MV-4-11 (cell line): ENCODE measurements around the gene PLCE1.

Source experiments
- DNase-seq: peaks from one replicate; lab custom pipeline; 2025; lab: John Stamatoyannopoulos, UW

PLCE1 gene

DNA sequence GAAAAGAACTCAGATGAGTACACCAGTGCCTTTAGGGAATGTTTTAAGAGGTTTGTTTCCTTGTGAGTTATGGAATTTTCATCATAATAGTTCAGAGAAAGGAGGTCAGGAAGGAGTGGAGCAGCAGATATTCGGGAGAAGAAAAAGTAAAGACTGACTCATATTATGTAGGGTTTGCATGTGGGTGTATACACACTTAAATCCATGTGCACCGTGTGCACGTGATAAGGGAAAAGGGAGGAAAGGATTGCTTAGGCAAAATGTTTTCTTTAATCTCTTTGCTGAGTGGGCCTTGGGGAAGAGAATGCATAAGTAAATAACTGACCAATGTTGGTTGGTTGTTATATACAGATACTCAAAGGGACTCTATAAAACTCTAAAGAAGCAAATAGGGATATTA, 30.2 kb downstream of the PLCE1 start:
- no peak for DNase-seq

DNA sequence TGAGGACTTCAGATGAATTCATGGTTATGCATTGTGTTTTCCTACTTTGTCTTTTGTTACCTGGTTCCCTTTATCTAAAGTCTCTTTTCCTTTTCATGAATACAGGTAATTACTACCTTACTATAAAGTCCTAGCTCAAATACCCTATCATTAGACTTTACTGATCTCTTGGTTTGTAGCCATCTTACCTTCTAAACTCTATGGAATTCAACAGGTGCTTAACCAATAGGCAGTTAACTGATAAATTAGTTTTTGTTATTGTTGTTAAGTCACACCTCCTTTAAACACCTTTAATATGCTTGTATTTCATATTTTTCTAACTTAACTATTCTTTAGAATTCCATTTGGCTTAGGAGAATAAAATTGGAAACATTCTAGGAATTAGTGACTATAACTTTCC, 30.7 kb downstream of the PLCE1 start:
- DNase-seq: no peak

DNA sequence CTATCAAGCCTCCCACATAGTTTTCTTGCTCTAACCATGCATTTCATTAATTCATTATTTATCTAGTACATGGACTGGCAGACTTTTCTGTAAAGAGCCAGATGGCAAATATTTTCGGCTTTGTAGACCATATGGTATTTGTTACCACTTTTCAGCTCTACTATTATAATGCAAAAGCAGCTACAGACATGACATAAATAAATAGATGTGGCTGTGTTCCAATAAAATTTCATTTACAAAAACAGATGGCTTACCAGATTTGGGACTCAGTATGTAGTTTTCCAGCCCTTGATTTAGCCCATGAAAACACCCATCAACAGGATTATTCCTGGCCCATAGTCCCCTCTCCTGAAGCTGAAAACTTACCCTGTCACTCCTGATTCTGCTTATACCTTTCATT, 32.1 kb downstream of the PLCE1 start:
- no peak for DNase-seq

DNA sequence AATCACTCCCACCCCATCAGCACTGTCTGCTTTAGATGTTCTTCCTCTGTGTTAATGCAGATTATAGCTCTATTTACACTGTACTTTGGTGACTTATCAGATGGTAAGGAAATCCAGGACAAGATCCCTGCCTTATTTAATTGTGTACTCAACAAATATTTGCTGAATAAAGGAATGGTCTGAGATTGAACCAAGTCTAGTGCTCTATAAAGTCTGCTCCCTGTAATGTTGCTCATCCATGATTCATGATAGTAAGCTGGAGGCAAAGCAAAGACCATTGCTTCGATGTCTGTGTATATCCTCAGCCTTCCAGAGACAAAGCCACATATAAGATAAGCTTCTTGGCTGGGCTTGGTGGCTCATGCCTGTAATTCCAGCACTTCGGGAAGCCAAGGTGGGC, 33.5 kb downstream of the PLCE1 start:
- no peak for DNase-seq

DNA sequence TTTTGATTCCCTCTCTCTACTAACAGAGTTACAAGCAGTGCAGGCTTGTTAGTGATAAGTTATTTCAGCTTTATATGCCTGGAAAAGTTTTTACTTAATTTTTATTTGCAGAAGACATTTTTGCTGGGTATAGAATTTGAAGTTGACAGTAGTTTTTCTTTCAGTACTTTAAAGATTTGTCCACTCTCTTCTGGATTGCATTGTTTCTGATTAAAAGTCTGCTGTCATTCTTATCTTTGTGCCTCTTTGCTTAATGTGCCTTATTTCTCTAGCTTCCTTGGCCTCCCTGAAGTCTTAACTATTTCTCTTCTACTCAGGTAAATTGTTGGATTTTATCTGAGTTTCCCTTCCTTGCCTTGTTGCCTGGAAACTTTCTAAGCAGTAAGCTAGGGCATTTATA, 36.2 kb downstream of the PLCE1 start:
- no peak for DNase-seq

DNA sequence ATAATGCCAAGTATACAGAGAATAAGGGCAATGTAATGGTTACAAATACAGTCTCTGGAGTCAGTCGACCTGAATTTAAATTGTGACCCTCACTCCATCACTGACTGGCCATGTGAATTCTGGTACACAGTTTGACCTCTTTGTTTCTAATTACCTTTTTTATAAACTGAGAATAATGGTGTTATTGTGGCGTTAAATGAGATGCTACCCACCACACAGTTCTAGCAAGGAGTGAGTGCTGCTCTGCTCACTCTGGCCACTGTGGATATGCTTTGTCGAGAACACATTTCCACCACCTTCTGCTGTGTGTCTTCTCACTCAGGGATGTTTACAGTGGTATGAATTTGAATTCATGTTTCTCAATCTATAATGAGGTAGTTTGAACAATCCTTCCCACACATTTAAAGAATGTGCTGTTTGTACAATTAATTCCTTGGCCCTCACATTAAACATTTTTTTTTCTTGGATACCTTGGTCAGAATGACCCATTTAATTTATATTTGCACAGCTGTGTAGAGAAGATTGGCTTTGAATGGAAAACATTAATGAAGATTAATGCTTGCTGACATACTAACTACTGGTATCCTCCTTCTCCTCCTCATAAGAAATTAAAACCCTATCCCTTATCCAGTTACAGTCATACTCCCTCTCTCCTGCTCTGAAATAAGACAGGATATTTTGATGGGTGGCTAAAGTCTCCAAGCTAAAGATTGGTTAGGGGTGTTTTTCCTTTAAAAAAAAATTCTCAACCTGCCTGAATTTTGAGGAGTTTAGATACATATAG, 42.4 kb downstream of the PLCE1 start:
- DNase-seq: no peak

DNA sequence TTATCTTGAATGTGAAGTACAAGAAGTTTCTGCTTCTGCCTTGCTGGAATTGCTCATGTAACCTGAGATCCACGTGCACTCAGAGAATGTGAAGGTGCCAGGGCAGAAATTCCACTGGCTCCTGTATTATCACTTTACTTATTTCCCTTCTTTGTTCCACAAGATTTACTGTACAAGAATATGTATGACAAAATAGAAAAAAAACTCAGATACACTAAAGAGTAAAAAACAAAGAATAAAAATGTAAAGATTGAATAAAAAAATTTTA, 43.0 kb downstream of the PLCE1 start:
- no peak for DNase-seq

DNA sequence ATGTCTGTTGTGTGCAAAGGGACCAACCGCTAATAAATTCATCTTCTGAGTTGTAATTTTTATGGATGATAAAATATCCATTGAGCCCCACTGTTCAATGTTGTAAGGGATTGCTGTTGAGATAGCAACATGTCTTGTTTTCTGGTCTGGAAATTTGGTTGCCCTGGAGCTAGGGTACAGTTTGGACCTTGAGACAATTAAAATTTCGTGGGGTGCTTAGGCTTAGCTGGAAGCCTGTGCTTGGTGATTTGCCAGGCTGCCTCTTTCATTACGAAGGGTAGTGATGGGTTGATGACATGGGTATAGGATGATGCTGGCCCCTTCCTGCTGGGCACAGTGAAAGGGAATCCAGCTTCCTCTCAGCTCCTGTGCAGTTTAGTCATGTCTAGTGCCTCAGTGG, 43.6 kb downstream of the PLCE1 start:
- no peak for DNase-seq

DNA sequence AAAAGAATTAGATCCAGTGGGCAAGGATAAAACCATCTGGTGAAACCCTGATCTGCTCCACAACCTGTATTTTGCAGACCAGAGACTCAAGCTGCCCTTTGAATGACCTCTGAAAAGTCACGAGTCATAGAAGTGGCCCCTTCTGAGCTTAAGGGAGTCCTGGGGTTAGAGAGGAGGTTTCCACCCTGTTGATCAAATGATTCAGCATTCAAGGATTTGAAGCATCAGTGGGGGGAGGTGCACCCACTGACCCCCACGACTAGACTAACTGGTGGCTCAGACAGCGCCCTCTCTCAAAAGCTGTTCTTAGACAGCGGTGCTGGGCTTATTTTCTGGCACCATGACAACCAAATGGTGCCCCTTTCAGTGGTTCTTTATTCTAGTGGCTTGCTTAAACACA, 44.3 kb downstream of the PLCE1 start:
- no peak for DNase-seq

DNA sequence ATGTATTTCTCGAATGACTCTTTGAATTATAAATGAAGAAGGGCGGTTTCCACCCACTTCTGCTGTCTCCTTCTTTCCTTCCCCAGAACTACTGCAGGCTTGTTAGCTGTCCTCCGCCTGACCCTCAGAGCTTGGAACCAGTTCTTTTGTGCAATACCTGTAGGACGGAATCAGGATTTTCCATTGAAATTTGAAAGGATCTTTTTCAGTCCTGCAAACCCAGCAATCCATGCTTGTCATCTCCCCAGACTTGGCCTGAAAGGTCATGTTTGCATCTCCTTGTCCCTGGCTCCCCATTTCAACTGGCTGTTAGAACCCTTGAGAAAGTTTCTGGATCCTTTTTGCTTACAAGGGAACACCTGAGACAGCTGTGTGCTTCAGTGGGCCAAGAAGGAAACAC, 47.5 kb downstream of the PLCE1 start:
- no peak for DNase-seq

DNA sequence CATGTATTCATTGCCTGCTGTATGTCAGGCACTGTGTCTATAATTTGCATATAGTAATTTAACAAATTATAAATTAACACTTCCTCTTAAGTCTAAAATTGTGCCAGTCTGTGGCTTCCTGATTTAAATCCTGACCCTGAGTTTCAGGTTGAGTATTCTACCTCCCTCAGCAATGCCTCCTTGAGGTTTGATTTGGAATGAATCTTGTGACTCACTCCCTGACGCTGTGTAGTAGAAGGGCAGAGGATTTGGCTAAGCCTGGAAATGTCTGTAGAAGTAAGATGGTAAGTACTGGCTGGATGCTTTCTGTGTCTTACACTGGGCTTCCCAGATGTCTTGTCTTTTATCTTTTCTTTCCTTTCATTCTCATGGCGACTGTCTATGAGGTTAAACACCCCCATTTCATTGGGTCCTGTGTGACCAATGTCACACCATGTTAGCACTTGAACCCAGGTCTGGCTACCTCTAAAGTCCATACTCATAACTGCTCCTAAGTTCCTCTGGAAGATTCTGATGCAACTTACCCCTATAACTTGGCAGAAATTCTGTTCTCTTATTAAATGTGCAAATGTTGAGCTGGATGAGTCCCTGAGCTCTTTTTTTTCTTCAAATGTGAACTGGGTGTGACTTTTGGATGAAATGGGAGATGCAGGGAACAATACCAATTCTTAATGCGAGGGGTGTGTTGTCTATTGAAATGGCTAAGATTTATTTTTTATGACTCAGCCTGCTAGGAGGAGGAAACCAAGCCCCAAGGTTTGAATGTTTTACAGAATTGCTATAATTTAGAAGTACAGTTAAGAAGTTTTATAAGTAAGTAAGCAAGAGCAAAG, 48.5 kb downstream of the PLCE1 start:
- DNase-seq: peak; percentile 64

DNA sequence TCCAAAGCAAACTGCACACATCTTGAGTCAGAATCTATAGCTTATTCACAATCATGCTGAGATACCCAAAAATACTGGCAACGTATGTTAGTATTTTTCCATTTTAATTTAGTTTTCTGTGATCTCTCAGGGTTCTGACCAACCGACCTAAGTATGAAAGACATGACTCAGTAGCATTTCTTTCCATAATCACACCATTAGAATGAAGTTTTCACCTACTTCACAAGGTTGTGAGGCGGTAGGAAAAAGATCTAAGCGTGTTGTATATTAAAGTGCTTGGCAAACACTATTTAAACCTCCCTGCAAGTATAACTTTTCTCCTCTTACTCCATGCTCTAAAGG, 49.1 kb downstream of the PLCE1 start:
- DNase-seq: no peak
